Left lobe of liver (tissue), 2 donors: ENCODE data around the gene SLC22A14. TPM values are rescaled to one million over a fixed set of nuclear protein-coding genes. Genes with fewer than 3 reads are reported as not detected.
A peak's percentile ranks its signal among the peaks of the same experiment; 100 is the strongest.
"Not testable (repeated sequence)": the region's sequence is repeated elsewhere in the genome, so short reads cannot be mapped to it uniquely, and the experiment has no call there.

Experiments
- ATAC-seq: fragments of 200-7000 bp; cut with Tn5 transposase; one replicate; pipeline ENCODE4 v1.9.1; 2020; ENCODE audit warnings: mild to moderate bottlenecking, moderate library complexity
- DNase-seq: peaks from one replicate; pipeline ENCODE4 v3.0.0-alpha.2; 2020; ENCODE audit warnings: low spot score
- total RNA-seq: library from RNA; stranded (reverse); gene quantifications from one replicate; pipeline ENCODE4 v1.2.1, GENCODE V29; 2021
- donor health status: DM: no; HTN: no; CAD: no; lungs with moderate emphysema.
- donor health status: DM: no; HTN: yes; CAD: no.

SLC22A14 gene
- total RNA-seq = not detected

- DNase-seq = no peak
- ATAC-seq = no peak
These were observed at the start of gene SLC22A14 for GRCh38 chr3:38281895-38282686. SLC22A14 (plus strand) TSS chr3:38282294; CDS start chr3:38306027, 23,733 bp downstream.

GRCh38 chr3:38232701-38233100 lies 49.4 kb upstream of the SLC22A14 start:
- DNase-seq (no peak), ATAC-seq (no peak)

- DNase-seq = no peak
- ATAC-seq = no peak
These were observed 46.6 kb upstream of the SLC22A14 start for GRCh38 chr3:38235466-38235865.

GRCh38 chr3:38238416-38239008 lies 43.6 kb upstream of the SLC22A14 start:
- DNase-seq (no peak), ATAC-seq (no peak)

- not testable (repeated sequence) for DNase-seq, ATAC-seq
These were observed 39.3 kb upstream of the SLC22A14 start for GRCh38 chr3:38242812-38243211.

- peak; percentile 94 for ATAC-seq
- no peak for DNase-seq
These were observed 36.2 kb upstream of the SLC22A14 start for GRCh38 chr3:38245930-38246329.

- DNase-seq (no peak), ATAC-seq (peak; percentile 77)
These were observed 34.6 kb upstream of the SLC22A14 start for GRCh38 chr3:38247366-38248035.

- DNase-seq (no peak), ATAC-seq (no peak)
These were observed 31.9 kb upstream of the SLC22A14 start for GRCh38 chr3:38250198-38250597.

- ATAC-seq (no peak), DNase-seq (no peak)
These were observed 30.9 kb upstream of the SLC22A14 start for GRCh38 chr3:38251197-38251596.

GRCh38 chr3:38253704-38254103 lies 28.4 kb upstream of the SLC22A14 start:
- DNase-seq (no peak), ATAC-seq (no peak)

- no peak for ATAC-seq
- DNase-seq = no peak
These were observed 27.2 kb upstream of the SLC22A14 start for GRCh38 chr3:38254872-38255271.

- no peak for ATAC-seq
- DNase-seq = no peak
These were observed 26.5 kb upstream of the SLC22A14 start for GRCh38 chr3:38255627-38256026.

- ATAC-seq (no peak), DNase-seq (no peak)
These were observed 24.5 kb upstream of the SLC22A14 start for GRCh38 chr3:38257583-38257982.

- DNase-seq = no peak
These were observed 21.6 kb upstream of the SLC22A14 start for GRCh38 chr3:38260474-38260873.

GRCh38 chr3:38264353-38264771 lies 17.7 kb upstream of the SLC22A14 start:
- peak; percentile 97 for ATAC-seq
- peak; percentile 59 for DNase-seq

More at GRCh38 chr3:38260474-38260873, 21.6 kb upstream of the SLC22A14 start:
- ATAC-seq = no peak

- ATAC-seq (no peak), DNase-seq (no peak)
These were observed 17.3 kb upstream of the SLC22A14 start for GRCh38 chr3:38264779-38265178.

GRCh38 chr3:38265604-38266307 lies 16.3 kb upstream of the SLC22A14 start, which contains the start of gene SLC22A13:
SLC22A13 (plus strand) TSS chr3:38265812; CDS start chr3:38265861, 49 bp downstream.
- DNase-seq (no peak), ATAC-seq (peak; percentile 79)

GRCh38 chr3:38266810-38267209 lies 15.3 kb upstream of the SLC22A14 start:
- no peak for ATAC-seq
- DNase-seq = no peak

GRCh38 chr3:38267662-38268061 lies 14.4 kb upstream of the SLC22A14 start:
- ATAC-seq = no peak
- DNase-seq = no peak

GRCh38 chr3:38268087-38268486 lies 14.0 kb upstream of the SLC22A14 start:
- DNase-seq (no peak), ATAC-seq (no peak)

GRCh38 chr3:38268522-38268921 lies 13.6 kb upstream of the SLC22A14 start:
- DNase-seq (no peak), ATAC-seq (no peak)
